Testis (tissue), 3 donors: ENCODE data around the gene PRRG4. TPM values are rescaled to one million over a fixed set of nuclear protein-coding genes. Genes with fewer than 3 reads are reported as not detected.
A peak's percentile ranks its signal among the peaks of the same experiment; 100 is the strongest.
"Not testable (repeated sequence)": the region's sequence is repeated elsewhere in the genome, so short reads cannot be mapped to it uniquely, and the experiment has no call there.

Source experiments
- DNase-seq: peaks from one replicate; pipeline ENCODE4 v3.0.0-alpha.2; 2019
- H3K27ac ChIP-seq, 2 donors: fragments of 200-600 bp; sonication (generic); one replicate each; pipeline ENCODE4 v1.5.1; 2019
- H3K27me3 ChIP-seq: fragments of 200-600 bp; sonication (generic); one replicate; pipeline ENCODE4 v1.5.1; 2019
- H3K36me3 ChIP-seq: fragments of 200-600 bp; sonication (generic); one replicate; pipeline ENCODE4 v1.5.1; 2017; ENCODE audit warnings: low read depth; ENCODE audit errors: missing control alignments
- H3K4me1 ChIP-seq: fragments of 200-600 bp; sonication (generic); one replicate; pipeline ENCODE4 v1.5.1; 2019
- H3K4me3 ChIP-seq, 2 donors: fragments of 200-600 bp; sonication (generic); one replicate each; pipeline ENCODE4 v1.5.1; 2017 to 2019
- H3K9me3 ChIP-seq: fragments of 200-600 bp; sonication (generic); one replicate; pipeline ENCODE4 v1.5.1; 2017
- POLR2A ChIP-seq: fragments of 450-650 bp; IDR thresholded peaks from one replicate; pipeline ENCODE4 v1.6.1; 2017; ENCODE audit warnings: antibody characterized with exemption, mild to moderate bottlenecking, moderate library complexity
- WGBS, 2 donors: methylation state at CpG; one replicate each; pipeline ENCODE4 v1.1.5; 2018; 5-methylcytosine and 5-hydroxymethylcytosine counted together
- intact Hi-C: fragments of 100-400 bp; cut with DNase I; formaldehyde crosslinking; loops from one replicate; pipeline ENCODE4 v1.15.1; 2023; ENCODE audit warnings: low total_unique reads
- polyA plus RNA-seq: library from polyadenylated mRNA; stranded (reverse); fragments of 350-450 nt; fragmentation: Illumina TruSeq; extraction: RNeasy Lipid Tissue Mini Kit (QIAGEN cat#74804); gene quantifications from one replicate; pipeline ENCODE4 v1.2.3, GENCODE V29; 2014; ENCODE audit warnings: low read depth, low replicate concordance; ENCODE audit not compliant: insufficient read depth
- total RNA-seq, 2 donors: library from RNA; depleted of rRNA; stranded (reverse); fragments of >200 nt; gene quantifications; one replicate each; pipeline ENCODE4 v1.2.3, GENCODE V29; 2016
- TF ChIP-seq, protein P1 (sequence below), 3 experiments: fragments of 450-650 bp in 2 of 3; fragments of 200-600 bp in 1 of 3; sonication (generic) in 1 of 3; IDR thresholded peaks; one replicate each; pipeline ENCODE4 v1.5.1; 2016 to 2019; ENCODE audit warnings: antibody characterized with exemption in 3 of 3, mild to moderate bottlenecking in 2 of 3, moderate library complexity in 1 of 3

Gene PRRG4
- total and polyA plus RNA-seq, 3 donors from 2014 or later, result 0.93 to 1.1 (median 1.0) TPM

DNA sequence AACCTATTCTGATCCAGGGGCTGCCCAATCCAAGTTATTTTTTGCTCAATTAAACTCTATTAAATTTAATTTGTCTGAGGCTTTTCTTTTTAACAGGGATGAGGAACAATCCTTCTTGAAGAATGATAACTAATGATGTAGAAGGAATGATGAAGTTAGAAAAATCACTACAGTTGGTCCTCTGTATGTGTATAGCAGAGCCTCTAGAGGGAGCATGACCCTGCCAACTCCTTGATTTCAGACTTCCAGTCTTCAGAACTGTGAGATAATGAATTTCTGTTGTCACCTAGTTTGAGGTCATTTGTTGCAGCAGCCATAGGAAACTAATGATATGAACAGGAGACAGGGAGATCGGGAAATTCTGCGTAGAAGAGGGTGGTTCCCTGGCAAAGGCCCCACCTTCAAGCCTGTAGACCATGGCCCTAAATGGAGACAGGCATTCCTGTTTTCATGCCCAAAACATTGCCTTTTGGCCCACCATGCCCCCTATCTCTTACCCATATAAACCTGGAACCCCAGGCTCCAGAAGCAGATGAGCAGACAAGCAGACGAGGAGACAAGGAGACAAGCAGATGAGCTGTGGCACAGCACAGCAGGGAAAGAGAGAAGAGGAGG is 55.1 kb downstream of the PRRG4 start:
- Histone ChIP-seq H3K27me3 (no peaks in the 10 kb centered on the region), H3K9me3 (no peaks in the 10 kb centered on the region), H3K36me3 (no peaks in the 10 kb centered on the region), H3K4me1 (no peaks in the 10 kb centered on the region), H3K4me3 (no peak overlapping the region), H3K27ac (no peak overlapping the region)
- TF ChIP-seq, protein P1, sequence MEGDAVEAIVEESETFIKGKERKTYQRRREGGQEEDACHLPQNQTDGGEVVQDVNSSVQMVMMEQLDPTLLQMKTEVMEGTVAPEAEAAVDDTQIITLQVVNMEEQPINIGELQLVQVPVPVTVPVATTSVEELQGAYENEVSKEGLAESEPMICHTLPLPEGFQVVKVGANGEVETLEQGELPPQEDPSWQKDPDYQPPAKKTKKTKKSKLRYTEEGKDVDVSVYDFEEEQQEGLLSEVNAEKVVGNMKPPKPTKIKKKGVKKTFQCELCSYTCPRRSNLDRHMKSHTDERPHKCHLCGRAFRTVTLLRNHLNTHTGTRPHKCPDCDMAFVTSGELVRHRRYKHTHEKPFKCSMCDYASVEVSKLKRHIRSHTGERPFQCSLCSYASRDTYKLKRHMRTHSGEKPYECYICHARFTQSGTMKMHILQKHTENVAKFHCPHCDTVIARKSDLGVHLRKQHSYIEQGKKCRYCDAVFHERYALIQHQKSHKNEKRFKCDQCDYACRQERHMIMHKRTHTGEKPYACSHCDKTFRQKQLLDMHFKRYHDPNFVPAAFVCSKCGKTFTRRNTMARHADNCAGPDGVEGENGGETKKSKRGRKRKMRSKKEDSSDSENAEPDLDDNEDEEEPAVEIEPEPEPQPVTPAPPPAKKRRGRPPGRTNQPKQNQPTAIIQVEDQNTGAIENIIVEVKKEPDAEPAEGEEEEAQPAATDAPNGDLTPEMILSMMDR (IDR thresholded peaks at IDR 0.05), result peak in 1 of 3 experiments; percentile 11
- TF ChIP-seq POLR2A, result no peak
- intact Hi-C loops, result no loop called here
- DNase-seq, result no peak
- 68 to 80% methylated on average over 3 of the region's 3 CpGs for WGBS, 2 donors

- no peaks in the 10 kb centered on the region for H3K27me3 ChIP-seq
- no peak for DNase-seq
- H3K4me1 ChIP-seq, result no peaks in the 10 kb centered on the region
- intact Hi-C loops, result no loop called here
- no peaks in the 10 kb centered on the region for H3K9me3 ChIP-seq
- WGBS, 2 donors, result 93 to 96% methylated on average over 9 of the region's 9 CpGs
- no peak overlapping the region for H3K27ac ChIP-seq
- TF ChIP-seq, protein P1 (IDR thresholded peaks at IDR 0.05), result no peak
- no peak for TF ChIP-seq POLR2A
- H3K4me3 ChIP-seq, result no peak overlapping the region
- H3K36me3 ChIP-seq, result no peaks in the 10 kb centered on the region
Measured at GRCh38 chr11:32885556-32885955, 55.8 kb downstream of the PRRG4 start.

DNA sequence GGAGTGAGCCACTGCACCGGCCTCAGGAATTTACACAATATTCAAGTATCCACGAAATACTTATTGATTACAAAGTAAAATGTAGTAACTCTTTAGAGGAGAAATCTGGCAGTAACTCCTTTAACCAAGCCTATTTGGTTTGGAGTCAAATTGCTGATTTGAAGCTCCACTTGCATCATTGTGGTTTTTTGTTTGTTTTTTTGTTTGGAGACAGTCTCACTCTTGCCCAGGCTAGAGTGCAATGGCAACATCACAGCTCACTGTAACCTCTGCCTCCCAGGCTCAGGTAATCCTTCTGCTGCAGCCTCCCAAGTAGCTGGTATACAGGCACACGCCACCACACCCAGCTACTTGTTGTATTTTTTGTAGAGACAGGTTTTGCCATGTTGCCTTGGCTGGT is 56.5 kb downstream of the PRRG4 start:
- Histone ChIP-seq H3K9me3 (no peaks in the 10 kb centered on the region), H3K4me3 (no peak overlapping the region), H3K27ac (no peak overlapping the region), H3K4me1 (no peaks in the 10 kb centered on the region), H3K27me3 (no peaks in the 10 kb centered on the region), H3K36me3 (no peaks in the 10 kb centered on the region)
- DNase-seq, result no peak
- 76 to 83% methylated on average over 3 of the region's 3 CpGs for WGBS, 2 donors
- TF ChIP-seq POLR2A, result no peak
- TF ChIP-seq, protein P1 (IDR thresholded peaks at IDR 0.05), result no peak
- intact Hi-C loops, result no loop called here

GRCh38 chr11:32887707-32888383 is 58.1 kb downstream of the PRRG4 start:
- H3K36me3 ChIP-seq, H3K4me1 ChIP-seq, intact Hi-C loops, H3K27ac ChIP-seq, H3K9me3 ChIP-seq, H3K27me3 ChIP-seq: not testable (repeated sequence)
- WGBS, 2 donors, result 60 to 89% methylated on average over 8 to 20 of the region's 20 CpGs
- peak; percentile 62 for DNase-seq
- peak; percentile 14 for TF ChIP-seq POLR2A
- peak overlapping the region; percentile 29 to 35 for H3K4me3 ChIP-seq

DNA sequence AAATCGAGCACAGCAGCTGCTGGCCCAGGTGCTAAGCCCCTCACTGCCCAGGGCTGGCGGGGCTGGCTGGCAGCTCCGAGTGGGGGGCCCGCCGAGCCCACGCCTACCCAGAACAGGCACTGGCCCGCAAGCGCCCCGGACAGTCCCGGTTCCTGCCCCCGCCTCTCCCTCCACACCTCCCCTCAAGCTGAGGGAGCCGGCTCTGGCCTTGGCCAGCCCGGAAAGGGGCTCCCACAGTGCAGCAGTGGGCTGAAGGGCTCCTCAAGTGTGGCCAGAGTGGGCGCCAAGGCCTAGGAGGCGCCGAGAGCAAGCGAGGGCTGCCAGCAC is 58.6 kb downstream of the PRRG4 start:
- H3K27me3 ChIP-seq, H3K4me1 ChIP-seq, H3K36me3 ChIP-seq, H3K9me3 ChIP-seq, H3K27ac ChIP-seq, DNase-seq, intact Hi-C loops: not testable (repeated sequence)
- WGBS, 2 donors, result 67 to 68% methylated on average over 13 to 17 of the region's 17 CpGs
- peak overlapping the region; percentile 29 to 35 for H3K4me3 ChIP-seq

GRCh38 chr11:32888805-32889204 is 59.1 kb downstream of the PRRG4 start:
- intact Hi-C loops, result no loop called here
- no peak for TF ChIP-seq POLR2A
- TF ChIP-seq, protein P1 (IDR thresholded peaks at IDR 0.05), result no peak
- H3K4me1 ChIP-seq, result no peaks in the 10 kb centered on the region
- H3K9me3 ChIP-seq, result no peaks in the 10 kb centered on the region
- no peak overlapping the region for H3K27ac ChIP-seq
- DNase-seq, result no peak
- H3K36me3 ChIP-seq, result no peaks in the 10 kb centered on the region
- no peak overlapping the region for H3K4me3 ChIP-seq
- H3K27me3 ChIP-seq, result no peaks in the 10 kb centered on the region
